GM18508 (cell line): Measurements from ENCODE around the gene MS4A8.
"Not testable (repeated sequence)": the region's sequence is repeated elsewhere in the genome, so short reads cannot be mapped to it uniquely, and the experiment has no call there.

Source experiments
- ATAC-seq: cut with Tn5 transposase; IDR thresholded peaks from one replicate; pipeline ENCODE4 v1.9.1; 2021; ENCODE audit warnings: moderate number of reproducible peaks; ENCODE audit not compliant: insufficient read depth, unreplicated experiment

MS4A8 gene

DNA sequence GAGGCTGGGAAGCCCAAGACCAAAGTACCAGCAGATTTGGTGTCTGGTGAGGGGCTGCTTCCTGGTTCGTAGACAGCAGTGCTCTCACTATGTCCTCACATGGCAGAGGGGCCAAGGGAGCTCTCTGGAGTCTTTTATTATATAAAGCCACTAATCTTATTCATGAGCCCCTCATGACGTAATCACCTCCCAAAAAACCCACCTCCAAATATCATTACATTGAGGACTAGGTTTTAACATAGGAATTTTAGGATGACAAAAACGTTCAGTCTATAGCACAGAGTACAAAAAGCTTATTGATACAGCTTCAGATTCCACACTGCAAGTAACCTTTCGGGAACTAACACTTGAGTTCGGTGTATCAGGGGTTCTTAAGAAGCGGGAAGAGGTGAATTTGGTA lies 21.0 kb downstream of the MS4A8 start:
- no peak for ATAC-seq

DNA sequence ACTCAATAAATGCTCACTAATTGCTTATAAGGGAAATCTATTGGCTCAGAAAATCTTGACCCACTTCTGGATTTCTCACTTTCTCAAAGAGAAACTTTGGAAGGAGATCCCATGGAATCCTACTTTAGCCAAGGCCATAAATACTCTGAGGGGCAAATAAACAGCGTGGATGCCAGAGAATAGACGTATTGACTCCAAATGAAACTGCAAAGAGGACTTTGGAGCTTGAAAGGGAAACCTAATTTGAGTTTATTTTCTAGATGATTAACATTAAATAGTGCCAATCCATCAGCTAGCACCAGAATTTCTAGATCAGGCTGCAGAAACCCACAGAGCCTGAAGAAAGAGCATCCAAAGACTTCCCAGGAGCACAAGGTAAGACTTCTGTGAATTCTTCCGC lies 25.0 kb downstream of the MS4A8 start, which contains the start of gene MS4A18:
MS4A18 (plus strand) TSS at position 301 of the 400 bp plus-strand sequence.
- ATAC-seq: no peak

DNA sequence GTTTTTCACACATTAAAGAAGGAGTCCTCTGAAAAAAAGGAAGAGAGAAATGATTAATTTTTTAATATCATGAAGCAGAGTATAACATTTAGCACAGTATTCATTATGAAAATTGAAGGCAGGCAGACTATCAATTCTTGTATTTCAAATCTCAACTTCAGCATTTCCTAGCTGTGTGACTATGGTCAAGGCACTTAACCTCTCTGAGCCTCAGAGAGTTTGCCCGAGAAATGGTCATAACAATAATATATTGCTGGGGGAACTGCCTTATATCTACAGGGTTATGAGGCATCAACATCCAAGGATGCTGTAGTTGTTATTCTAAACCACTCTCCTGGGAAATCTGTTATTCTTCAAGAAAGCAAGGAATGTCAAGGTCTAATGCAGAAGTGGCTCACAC lies 26.2 kb downstream of the MS4A8 start:
- no peak for ATAC-seq

DNA sequence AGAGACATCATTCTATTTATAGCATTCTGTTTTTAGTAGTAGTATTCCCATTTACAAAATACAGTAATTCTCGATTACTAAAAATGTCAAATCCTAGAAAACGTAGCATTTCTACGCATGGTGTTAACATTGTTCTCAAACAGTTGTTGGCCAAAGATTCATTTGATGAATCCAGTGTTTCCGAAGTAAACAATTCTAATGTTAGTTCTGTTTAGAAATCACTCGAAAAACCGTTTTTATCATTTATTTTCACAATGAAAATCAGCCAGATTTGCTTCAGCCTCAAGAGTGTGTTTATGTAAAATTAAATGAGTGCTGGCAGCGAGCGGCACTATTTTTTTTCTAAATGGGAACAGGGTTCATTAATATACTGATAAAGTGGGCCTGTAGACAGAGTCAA lies 32.2 kb downstream of the MS4A8 start:
- ATAC-seq: no peak

DNA sequence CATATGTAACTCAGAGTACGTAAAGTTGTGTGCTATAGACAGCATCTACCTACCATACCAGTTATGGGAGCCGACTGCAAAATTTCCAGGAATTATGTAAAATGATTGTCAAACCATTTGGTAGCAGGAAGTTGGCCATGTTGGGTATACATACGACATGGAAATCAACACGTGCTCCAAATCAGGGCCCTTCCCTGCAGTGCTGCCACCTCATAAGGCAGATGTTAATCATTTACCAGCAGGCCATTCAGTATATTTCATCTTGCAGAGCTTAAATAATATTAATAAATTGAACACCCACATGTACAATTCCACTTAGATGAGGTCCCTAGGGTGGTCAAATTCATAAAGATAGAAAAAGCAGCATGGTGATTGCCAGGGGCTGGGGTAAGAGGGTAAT lies 34.9 kb downstream of the MS4A8 start:
- ATAC-seq: no peak

DNA sequence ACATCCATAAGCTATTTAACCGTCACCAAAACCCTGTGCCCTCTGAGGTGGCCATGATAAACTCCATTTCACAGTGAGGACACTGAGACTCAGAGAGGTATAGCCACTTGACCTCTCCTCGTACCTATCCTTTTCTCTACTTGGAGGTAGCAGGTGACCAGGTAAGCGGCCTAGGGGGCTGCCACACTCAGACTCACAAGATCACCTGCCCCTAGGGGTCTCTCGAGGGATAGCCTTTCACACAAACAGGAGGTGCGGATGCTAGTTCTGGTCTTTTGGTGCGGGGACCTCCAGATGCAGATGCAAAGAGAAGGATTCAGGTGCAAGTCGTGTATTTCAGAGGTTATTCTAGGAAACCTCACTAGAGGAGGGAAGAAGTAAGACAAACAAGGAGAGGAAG lies 39.7 kb downstream of the MS4A8 start:
- no peak for ATAC-seq

DNA sequence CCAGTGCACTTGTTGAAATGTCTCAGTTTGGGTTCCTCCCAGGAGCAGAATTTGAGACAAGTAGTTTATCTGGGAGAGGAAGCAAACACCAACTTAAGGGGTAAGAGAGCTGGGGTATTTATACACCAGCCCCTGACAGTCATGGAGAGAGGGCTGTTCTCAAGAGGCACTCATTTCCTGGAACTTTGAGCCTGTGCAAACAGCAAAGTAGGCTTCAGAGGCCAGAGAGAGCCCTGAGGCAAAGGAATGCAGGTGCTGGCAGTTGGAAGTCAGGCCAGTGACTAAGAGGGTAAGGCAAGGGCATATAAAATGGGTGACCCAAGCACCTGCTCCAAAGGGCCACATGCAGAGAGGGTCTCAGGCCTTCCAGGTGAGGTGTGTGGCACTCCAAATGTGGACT lies 41.2 kb downstream of the MS4A8 start:
- no peak for ATAC-seq

DNA sequence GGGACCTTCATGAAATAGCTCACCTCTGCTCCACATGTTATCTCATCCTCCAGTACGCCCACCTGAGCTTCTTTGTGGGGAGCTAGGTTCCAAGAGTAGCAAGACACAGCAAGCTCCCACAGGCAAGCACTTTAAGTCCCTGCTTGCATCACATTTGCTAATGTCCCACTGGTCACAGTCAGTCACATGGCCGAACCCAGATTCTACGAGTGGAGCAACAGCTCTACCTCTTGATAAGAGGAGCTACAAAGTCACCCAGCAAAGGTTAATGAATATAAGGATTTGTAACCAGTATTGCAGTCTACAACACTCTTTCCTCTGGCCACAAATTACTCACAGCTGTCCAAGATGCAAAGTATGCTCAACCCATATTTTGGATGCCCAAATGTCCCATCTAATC lies 42.0 kb downstream of the MS4A8 start:
- ATAC-seq: no peak

DNA sequence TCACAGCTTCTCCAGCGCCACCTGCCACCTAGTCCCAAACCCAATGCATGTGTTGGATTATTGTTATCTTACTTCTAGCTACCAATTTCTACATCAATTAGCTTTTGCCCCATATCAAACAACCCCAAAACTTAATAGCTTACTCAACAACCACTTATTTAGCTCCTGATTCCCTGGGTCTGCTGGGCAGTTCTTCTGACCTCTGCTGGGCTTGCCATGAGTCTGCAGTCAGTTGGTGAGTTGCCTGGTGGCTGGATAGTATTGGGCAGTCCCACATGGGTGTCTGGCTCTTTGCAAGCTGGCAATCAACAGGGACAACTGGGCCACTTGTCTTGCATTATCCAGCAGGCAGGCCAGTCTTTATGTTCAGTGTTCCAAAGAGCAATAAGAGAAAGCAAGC lies 43.6 kb downstream of the MS4A8 start:
- ATAC-seq: no peak

DNA sequence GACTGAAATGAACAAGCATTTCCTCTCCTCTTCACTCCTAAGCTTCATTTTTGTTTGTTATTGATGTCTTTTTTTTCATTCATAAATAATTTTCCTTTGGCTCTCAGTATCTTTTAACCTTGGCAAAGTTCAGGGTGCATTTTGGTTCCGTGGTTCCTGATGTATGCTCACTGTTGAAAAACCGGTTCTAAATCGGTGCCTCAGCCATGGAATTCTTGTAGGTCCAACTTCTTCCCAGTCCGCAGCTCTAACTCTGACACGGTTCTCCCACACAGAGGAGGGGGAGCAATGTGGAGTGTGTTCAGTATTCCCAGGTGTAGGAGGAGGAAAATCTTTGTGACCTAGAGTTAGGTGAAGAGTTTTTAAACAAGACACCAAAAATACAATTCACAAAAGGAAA lies 44.7 kb downstream of the MS4A8 start:
- ATAC-seq: no peak

DNA sequence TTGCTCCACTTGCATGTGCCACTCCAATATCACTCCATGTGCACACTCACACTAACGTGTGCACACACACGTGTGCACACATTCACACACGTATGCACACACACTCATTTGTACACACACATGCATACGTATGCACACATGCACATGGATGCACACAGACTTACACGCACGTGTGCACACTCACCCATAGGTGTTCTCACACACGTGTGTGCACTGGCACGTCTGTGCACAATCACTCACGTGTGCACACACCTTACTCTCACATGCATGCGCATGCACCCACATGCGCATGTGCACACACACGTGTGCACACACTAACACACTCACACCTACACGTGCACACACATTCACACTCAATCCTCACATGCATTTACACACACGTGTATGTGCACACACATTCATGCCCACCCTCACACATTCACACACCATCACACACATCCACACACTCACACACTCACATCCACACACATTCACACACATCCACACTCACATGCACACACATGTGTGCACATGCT lies 48.0 kb downstream of the MS4A8 start:
- no peak for ATAC-seq

DNA sequence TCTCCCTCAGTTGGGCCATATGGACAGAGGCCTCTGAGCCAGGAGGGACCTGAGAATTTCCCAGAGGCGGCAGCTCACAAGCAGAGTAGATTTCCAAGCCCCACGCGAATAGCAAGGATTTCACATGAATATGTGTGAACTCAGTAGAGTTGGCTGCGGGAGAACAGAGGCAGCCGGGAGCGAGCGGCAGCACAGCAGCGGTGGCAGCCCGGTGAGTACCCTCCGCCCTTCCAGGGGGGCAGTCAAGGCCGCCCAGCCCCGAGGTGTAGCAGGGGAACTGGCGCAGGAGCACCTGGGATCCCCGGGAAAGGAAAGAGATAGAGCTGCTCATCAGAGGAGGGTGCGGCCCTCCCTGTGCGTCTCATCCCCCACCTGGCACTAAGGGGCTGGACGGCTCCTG lies 48.8 kb downstream of the MS4A8 start:
- ATAC-seq: no peak

DNA sequence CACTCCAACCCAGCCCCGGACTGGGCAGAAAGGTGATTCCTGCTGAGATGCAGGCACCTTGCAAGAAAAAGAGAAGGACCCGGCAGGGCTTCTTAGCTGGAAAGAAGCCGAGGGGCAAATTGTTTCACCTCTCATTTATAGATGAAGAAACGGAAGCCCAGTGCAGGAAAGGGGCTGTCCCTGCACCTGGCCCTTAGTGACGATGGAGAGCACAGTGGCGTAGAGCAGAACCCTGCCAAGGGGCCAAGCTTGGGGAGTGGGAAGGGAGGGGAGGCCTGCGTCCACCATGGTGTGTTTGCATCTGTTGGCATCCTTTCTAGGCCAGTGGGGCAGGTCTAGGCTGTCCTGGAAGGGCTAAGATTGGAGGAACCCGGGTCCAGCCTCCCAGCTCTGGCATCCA lies 49.4 kb downstream of the MS4A8 start:
- ATAC-seq: no peak

DNA sequence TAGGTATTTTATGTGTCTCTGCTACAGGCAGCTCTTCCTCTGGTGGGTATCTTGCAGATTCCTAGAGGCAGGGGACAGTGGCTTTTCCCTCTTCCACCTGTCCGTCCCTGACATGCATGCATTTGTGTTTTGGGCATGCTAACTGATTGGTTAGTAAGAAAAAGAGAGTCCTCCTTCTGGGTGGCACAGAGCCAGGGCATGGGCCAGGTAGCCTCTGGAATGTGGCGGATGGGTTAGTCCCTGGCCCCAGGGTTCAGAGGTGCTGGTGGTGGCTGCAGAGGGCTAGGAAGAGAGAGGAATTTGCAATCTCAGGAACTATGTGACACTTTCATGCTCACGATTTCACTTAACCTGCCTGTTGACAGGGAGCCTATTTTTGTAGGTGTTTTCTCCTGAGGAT lies 51.5 kb downstream of the MS4A8 start:
- ATAC-seq: no peak

DNA sequence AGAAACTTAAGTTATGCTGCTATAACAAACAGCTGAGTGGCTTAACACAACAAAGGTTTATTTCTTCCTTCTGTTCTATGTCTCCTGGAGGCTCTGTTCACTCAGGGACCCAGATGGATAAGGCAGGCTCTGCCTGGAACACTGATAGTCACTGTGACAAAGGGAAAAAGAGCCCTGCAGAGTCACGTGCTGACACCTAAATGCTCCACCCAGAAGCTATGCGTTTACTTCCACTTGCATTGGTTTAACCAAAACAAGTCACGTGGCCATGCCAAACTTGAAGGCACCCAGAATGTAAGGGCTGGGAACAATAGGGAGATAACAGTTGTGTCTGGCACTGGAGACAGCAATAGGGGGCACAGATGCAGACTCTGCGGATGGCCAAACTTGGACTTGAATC lies 53.9 kb downstream of the MS4A8 start:
- ATAC-seq: no peak

DNA sequence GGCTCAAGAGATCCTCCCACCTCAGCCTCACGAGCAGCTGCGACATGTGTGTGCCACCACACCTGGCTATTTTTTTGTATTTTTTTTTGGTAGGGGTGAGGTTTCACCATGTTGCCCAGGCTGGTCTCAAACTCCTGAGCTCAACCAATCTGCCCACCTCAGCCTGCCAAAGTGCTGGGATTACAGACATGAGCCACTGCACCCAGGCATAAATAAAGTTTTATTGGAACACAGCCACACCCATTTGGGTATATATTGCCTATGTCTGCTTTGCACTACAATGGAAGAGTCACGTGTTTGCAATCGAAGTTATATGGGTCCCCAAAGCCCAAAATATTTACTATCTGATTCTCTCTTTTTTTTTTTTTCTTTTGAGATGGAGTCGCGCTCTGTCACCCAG lies 55.5 kb downstream of the MS4A8 start:
- ATAC-seq: no peak

DNA sequence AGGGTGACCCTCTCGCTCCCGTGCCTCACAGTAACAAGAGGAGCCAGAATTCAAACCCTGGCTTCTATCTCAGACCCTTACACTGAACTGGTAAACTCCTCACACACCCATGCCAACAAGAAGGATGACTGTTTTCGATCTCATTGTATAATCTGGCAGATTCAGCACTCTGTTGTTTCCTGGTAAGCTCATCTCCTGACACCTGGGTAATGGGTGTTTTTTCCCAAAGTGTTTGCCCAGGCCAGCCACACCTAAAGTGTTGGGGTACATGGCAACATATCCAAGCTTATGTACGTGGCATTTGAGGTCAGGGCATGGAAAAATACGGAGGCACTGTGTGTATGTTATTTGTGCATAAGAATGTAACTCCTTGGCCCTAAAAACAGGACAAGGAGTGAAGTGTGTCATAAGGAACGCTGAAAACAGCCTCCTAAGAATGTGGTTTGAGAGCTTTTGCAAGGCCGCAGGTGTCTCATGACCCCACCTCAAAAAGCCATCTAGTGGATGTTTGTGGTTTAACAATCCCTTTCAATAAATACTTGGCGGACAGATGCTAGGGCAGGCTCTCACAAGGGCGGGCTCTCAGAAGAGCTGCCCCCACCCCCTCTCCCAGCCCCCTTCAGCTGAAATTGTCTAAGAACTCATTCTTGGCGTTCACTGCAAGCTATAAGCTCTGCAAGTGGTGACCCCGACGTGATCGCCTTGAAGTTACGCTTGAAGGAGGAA lies 57.1 kb downstream of the MS4A8 start, which contains the start of gene MS4A15:
MS4A15 (plus strand) TSS at position 561 of the 726 bp plus-strand sequence. CDS start 6,867 bp downstream, outside the sequence.
- ATAC-seq: no peak

DNA sequence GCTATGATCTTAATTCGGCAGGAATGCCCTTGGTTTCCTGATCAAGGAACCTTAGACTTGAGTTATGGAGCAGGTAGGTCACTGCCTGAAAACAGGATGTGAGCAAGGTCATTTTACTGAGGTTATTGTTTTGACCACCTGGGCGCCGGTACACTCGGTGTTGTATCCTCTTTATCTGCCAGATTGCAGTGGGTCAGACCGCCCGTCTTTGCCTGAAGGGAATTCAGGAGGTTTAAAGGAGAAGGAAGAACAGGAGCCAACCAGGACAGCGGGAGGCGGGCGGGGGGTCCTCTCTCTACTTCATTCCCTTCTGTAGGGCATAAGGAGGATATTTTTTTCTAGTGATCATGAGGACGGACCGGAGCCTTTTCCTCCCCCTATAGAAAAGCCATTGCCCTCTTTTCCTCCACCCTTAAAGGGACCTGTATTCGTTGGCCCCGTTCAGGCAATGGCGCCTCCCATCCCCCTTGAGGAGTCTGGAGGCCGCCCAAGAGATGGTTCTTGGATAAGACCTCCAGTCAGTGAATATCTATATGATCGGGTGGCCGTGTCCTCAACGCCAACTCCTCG lies 57.9 kb downstream of the MS4A8 start:
- no peak for ATAC-seq

DNA sequence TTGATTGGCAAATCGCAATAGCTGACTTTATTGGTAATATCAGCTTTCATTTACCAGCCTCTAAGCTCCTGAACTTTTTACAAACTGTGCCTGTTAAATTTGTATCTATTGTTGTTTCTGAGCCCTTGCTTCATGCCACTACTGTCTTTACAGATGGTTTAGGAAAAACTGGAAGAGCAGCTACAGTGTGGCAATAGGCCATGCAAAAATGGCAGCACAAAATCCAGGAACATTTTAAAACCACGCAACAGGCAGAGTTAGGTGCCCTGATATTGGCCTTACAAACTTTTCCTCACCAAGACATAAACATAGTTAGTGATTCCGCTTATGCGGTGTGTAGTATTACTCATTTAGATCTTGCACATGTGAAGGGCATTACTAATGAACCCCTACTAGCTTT lies 59.3 kb downstream of the MS4A8 start:
- ATAC-seq: not testable (repeated sequence)

DNA sequence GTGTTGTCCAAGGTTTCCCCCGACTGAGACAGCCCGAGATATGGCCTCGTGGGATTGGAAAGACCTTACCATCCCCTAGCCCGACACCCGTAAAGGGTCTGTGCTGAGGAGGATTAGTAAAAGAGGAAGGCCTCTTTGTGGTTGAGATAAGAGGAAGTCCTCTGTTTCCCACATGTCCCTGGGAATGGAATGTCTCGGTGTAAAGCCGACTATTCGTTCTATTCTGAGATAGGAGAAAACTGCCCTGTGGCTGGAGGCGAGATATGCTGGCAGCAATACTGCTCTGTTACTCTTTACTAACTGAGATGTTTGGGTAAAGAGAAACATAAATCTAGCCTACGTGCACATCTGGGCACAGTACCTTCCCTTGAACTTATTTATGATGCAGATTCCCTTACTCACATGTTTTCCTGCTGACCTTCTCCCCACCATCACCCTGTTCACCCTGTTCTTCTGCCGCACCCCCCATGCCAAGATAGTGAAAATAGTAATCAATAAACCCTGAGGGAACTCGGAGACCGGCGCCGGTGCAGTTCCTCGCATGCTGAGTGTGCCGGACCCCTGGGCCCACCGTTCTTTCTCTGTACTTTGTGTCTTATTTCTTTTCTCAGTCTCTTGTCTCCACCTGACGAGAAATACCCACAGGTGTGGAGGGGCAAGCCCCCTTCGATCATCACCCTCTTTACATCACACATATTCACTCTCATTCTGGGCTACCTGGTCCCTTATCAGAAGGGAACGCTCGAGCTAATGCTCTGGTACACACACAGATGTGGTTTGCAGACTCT lies 60.2 kb downstream of the MS4A8 start:
- not testable (repeated sequence) for ATAC-seq
